H9 (cell line): ENCODE measurements around the gene TNIP3. TPM values are rescaled to one million over a fixed set of nuclear protein-coding genes. Genes with fewer than 3 reads are reported as not detected.

ENCODE experiments used
- DNase-seq: peaks from one replicate; pipeline ENCODE4 v3.0.0-alpha.2; 2017
- H2AFZ ChIP-seq: one replicate; pipeline ENCODE4 v1.6.1; 2013; ENCODE audit warnings: mild to moderate bottlenecking, low read length, control low read depth, moderate library complexity
- H2AK5ac ChIP-seq: 2 replicates; pipeline ENCODE4 v1.6.1; 2013; ENCODE audit warnings: low read length, control low read depth, mixed read lengths; ENCODE audit not compliant: insufficient read length
- H2BK120ac ChIP-seq: one replicate; pipeline ENCODE4 v1.6.1; 2013; ENCODE audit warnings: low read depth, mild to moderate bottlenecking, low read length, control low read depth, inconsistent platforms; ENCODE audit not compliant: poor library complexity, severe bottlenecking
- H2BK12ac ChIP-seq: 2 replicates; pipeline ENCODE4 v1.6.1; 2013; ENCODE audit warnings: low read length, control low read depth, mixed read lengths, low read depth; ENCODE audit not compliant: insufficient read length
- H2BK15ac ChIP-seq: 2 replicates; pipeline ENCODE4 v1.6.1; 2013; ENCODE audit warnings: low read depth, low read length, control low read depth
- H2BK20ac ChIP-seq: one replicate; pipeline ENCODE4 v1.6.1; 2013; ENCODE audit warnings: low read depth, mild to moderate bottlenecking, low read length, control low read depth, inconsistent platforms; ENCODE audit not compliant: poor library complexity, severe bottlenecking
- H2BK5ac ChIP-seq: 2 replicates; pipeline ENCODE4 v1.6.1; 2013; ENCODE audit warnings: low read length, control low read depth, mixed read lengths; ENCODE audit not compliant: insufficient read length
- H3K14ac ChIP-seq: 2 replicates; pipeline ENCODE4 v1.6.1; 2013; ENCODE audit warnings: low read length, control low read depth; ENCODE audit not compliant: insufficient read depth
- H3K18ac ChIP-seq: 2 replicates; pipeline ENCODE4 v1.6.1; 2013; ENCODE audit warnings: low read depth, mild to moderate bottlenecking, mixed read lengths, low read length, control low read depth; ENCODE audit not compliant: insufficient read length
- H3K23ac ChIP-seq: 2 replicates; pipeline ENCODE4 v1.6.1; 2013; ENCODE audit warnings: low read length, control low read depth, mixed read lengths, low read depth; ENCODE audit not compliant: insufficient read length
- H3K23me2 ChIP-seq: 2 replicates; pipeline ENCODE4 v1.6.1; 2013; ENCODE audit warnings: low read depth, mild to moderate bottlenecking, mixed read lengths, low read length, control low read depth; ENCODE audit not compliant: insufficient read length, poor library complexity, severe bottlenecking
- H3K27ac ChIP-seq: 2 replicates; pipeline ENCODE4 v1.5.1; 2013; ENCODE audit warnings: low read length, control low read depth, mixed read lengths, low read depth; ENCODE audit not compliant: insufficient read length
- H3K27me3 ChIP-seq: 2 replicates; pipeline ENCODE4 v1.6.1; 2013; ENCODE audit warnings: low read length, control low read depth, inconsistent platforms; ENCODE audit not compliant: insufficient read depth
- H3K4ac ChIP-seq: 2 replicates; pipeline ENCODE4 v1.6.1; 2013; ENCODE audit warnings: low read depth, mild to moderate bottlenecking, control low read depth, inconsistent platforms, low read length, moderate library complexity
- H3K4me1 ChIP-seq: 2 replicates; pipeline ENCODE4 v1.6.1; 2013; ENCODE audit warnings: low read length, control low read depth, inconsistent platforms; ENCODE audit not compliant: insufficient read depth
- H3K4me2 ChIP-seq: 2 replicates; pipeline ENCODE4 v1.6.1; 2013; ENCODE audit warnings: low read length, control low read depth, mixed read lengths; ENCODE audit not compliant: insufficient read length, insufficient read depth
- H3K56ac ChIP-seq: 2 replicates; pipeline ENCODE4 v1.6.1; 2013; ENCODE audit warnings: low read depth, mild to moderate bottlenecking, mixed read lengths, low read length, control low read depth; ENCODE audit not compliant: insufficient read length
- H3K79me1 ChIP-seq: 2 replicates; pipeline ENCODE4 v1.6.1; 2013; ENCODE audit warnings: low read depth, mild to moderate bottlenecking, moderate library complexity, low read length, control low read depth, inconsistent platforms; ENCODE audit not compliant: insufficient read depth, poor library complexity, severe bottlenecking
- H3K79me2 ChIP-seq: 2 replicates; pipeline ENCODE4 v1.6.1; 2013; ENCODE audit warnings: low read length, control low read depth, inconsistent platforms; ENCODE audit not compliant: insufficient read depth
- H3K9ac ChIP-seq: 2 replicates; pipeline ENCODE4 v1.6.1; 2013; ENCODE audit warnings: low read length, control low read depth, mixed read lengths; ENCODE audit not compliant: insufficient read length; ENCODE audit errors: extremely low read depth
- H3K9me3 ChIP-seq: one replicate; pipeline ENCODE4 v1.6.1; 2013; ENCODE audit warnings: low read depth, low read length, inconsistent platforms; ENCODE audit not compliant: control insufficient read depth
- H3T11ph ChIP-seq: one replicate; pipeline ENCODE4 v1.6.1; 2013; ENCODE audit warnings: mild to moderate bottlenecking, low read length, control low read depth, inconsistent platforms
- H4K20me1 ChIP-seq: one replicate; pipeline ENCODE4 v1.6.1; 2013; ENCODE audit not compliant: control insufficient read depth, insufficient read length, insufficient read depth
- H4K5ac ChIP-seq: 2 replicates; pipeline ENCODE4 v1.6.1; 2013; ENCODE audit warnings: low read depth, mild to moderate bottlenecking, mixed read lengths, low read length, control low read depth; ENCODE audit not compliant: insufficient read length
- H4K8ac ChIP-seq: replicated peaks from 2 replicates; pipeline ENCODE4 v1.6.1; 2013; ENCODE audit warnings: low read length, control low read depth, mixed read lengths, low read depth; ENCODE audit not compliant: insufficient read length
- H4K91ac ChIP-seq: 2 replicates; pipeline ENCODE4 v1.6.1; 2013; ENCODE audit warnings: low read depth, mild to moderate bottlenecking, moderate library complexity, mixed read lengths, low read length, control low read depth; ENCODE audit not compliant: insufficient read length
- H3K27ac Mint-ChIP-seq, 3 experiments: 2 replicates in 2 of 3; 3 replicates in 1 of 3; pipeline ENCODE4 v1.8.0; 2020 to 2021; ENCODE audit warnings: mixed read lengths in 3 of 3, mild to moderate bottlenecking in 1 of 3, moderate library complexity in 1 of 3
- H3K27me3 Mint-ChIP-seq: 2 replicates; pipeline ENCODE4 v1.8.0; 2021; ENCODE audit warnings: low read depth, mild to moderate bottlenecking, moderate library complexity, mixed read lengths
- H3K36me3 Mint-ChIP-seq, 3 experiments: 2 replicates in 2 of 3; 3 replicates in 1 of 3; pipeline ENCODE4 v1.8.0; 2020 to 2021; ENCODE audit warnings: low read depth in 3 of 3, mixed read lengths in 3 of 3; ENCODE audit not compliant: insufficient read depth in 1 of 3
- H3K4me1 Mint-ChIP-seq, 2 experiments: 2 replicates each; pipeline ENCODE4 v1.8.0; 2020; ENCODE audit warnings: mixed read lengths in 2 of 2
- H3K4me3 Mint-ChIP-seq, 2 experiments: 2 replicates in 1 of 2; 3 replicates in 1 of 2; pipeline ENCODE4 v1.8.0; 2020 to 2021; ENCODE audit warnings: mild to moderate bottlenecking in 2 of 2, mixed read lengths in 2 of 2, moderate library complexity in 1 of 2
- H3K9me3 Mint-ChIP-seq, 2 experiments: 2 replicates in 1 of 2; 3 replicates in 1 of 2; pipeline ENCODE4 v1.8.0; 2020; ENCODE audit warnings: mild to moderate bottlenecking in 2 of 2, mixed read lengths in 2 of 2, moderate library complexity in 1 of 2
- CTCF ChIP-seq: fragments of 200-600 bp; sonication (generic); conservative IDR thresholded peaks from 3 replicates; pipeline ENCODE4 v1.8.0; 2021; ENCODE audit warnings: antibody characterized with exemption, mild to moderate bottlenecking
- WGBS: extraction: QIAGEN DNeasy Blood & Tissue Kit; methylation state at CpG from one replicate; pipeline ENCODE4 v1.1.7; 2013; ENCODE audit warnings: missing lambda C conversion rate, low lambda C conversion rate, mixed read lengths; ENCODE audit not compliant: insufficient read length; ENCODE audit errors: extremely low coverage; 5-methylcytosine and 5-hydroxymethylcytosine counted together
- total RNA-seq: library from RNA; stranded (reverse); gene quantifications from 2 replicates; pipeline ENCODE4 v1.2.1, GENCODE V29; 2021

The TNIP3 gene
- total RNA-seq, 1 experiment from 2014 or later, result not detected

GRCh38 chr4:121150486-121150885, 13.6 kb downstream of the TNIP3 start:
- no peak overlapping the region for H2BK12ac ChIP-seq
- H4K20me1 ChIP-seq, result no peaks in the 10 kb centered on the region
- H3K14ac ChIP-seq, result no peak overlapping the region
- no peak for DNase-seq
- no peaks in the 10 kb centered on the region for H3K79me1 ChIP-seq
- H2AK5ac ChIP-seq, result no peak overlapping the region
- no peaks in the 10 kb centered on the region for H3K9me3 Mint-ChIP-seq
- TF ChIP-seq CTCF, result no peak
- H3K9me3 ChIP-seq, result no peaks in the 10 kb centered on the region
- H4K8ac ChIP-seq, result no peak overlapping the region
- H3K18ac ChIP-seq, result no peak overlapping the region
- H3K79me2 ChIP-seq, result no peaks in the 10 kb centered on the region
- no peak overlapping the region for H3K23ac ChIP-seq
- no peaks in the 10 kb centered on the region for H3K27me3 Mint-ChIP-seq
- H2AFZ ChIP-seq, result no peak overlapping the region
- no peak overlapping the region for H2BK5ac ChIP-seq
- H3T11ph ChIP-seq, result no peak overlapping the region
- H3K4me3 Mint-ChIP-seq, result no peak overlapping the region
- no peaks in the 10 kb centered on the region for H3K36me3 Mint-ChIP-seq
- WGBS, result no CpG with 5 or more reads among the region's 1 CpG
- no peak overlapping the region for H2BK15ac ChIP-seq
- H3K56ac ChIP-seq, result no peak overlapping the region
- no peak overlapping the region for H3K27ac ChIP-seq
- H2BK20ac ChIP-seq, result no peak overlapping the region
- H4K5ac ChIP-seq, result no peak overlapping the region
- H3K4ac ChIP-seq, result no peak overlapping the region
- no peak overlapping the region for H3K27ac Mint-ChIP-seq
- H3K23me2 ChIP-seq, result no peaks in the 10 kb centered on the region
- H3K27me3 ChIP-seq, result no peaks in the 10 kb centered on the region
- H2BK120ac ChIP-seq, result no peak overlapping the region
- no peaks in the 10 kb centered on the region for H3K4me1 Mint-ChIP-seq
- H3K4me2 ChIP-seq, result no peak overlapping the region
- no peak overlapping the region for H3K9ac ChIP-seq
- no peaks in the 10 kb centered on the region for H3K4me1 ChIP-seq
- no peak overlapping the region for H4K91ac ChIP-seq
